Esophagus squamous epithelium (tissue), 5 donors: ENCODE measurements around the gene SH3GL2. TPM values are rescaled to one million over a fixed set of nuclear protein-coding genes. Genes with fewer than 3 reads are reported as not detected.

Source experiments
- DNase-seq: peaks from one replicate; lab custom pipeline; 2025; lab: John Stamatoyannopoulos, UW
- H3K27ac ChIP-seq, 4 donors: fragments of 200-600 bp; sonication (generic); one replicate each; pipeline ENCODE4 v1.5.1; 2016 to 2019; ENCODE audit warnings: mild to moderate bottlenecking in 1 of 4
- H3K27me3 ChIP-seq, 4 donors: fragments of 200-600 bp; sonication (generic); 1 replicate in 3 of 4; 2 replicates in 1 of 4; pipeline versions ENCODE4 v1.5.1 to v1.6.0; 2017 to 2021; ENCODE audit warnings: antibody characterized with exemption in 1 of 4
- H3K36me3 ChIP-seq, 3 donors: fragments of 200-600 bp; sonication (generic); one replicate each; pipeline ENCODE4 v1.5.1; 2016 to 2019
- H3K4me1 ChIP-seq, 3 donors: fragments of 200-600 bp; sonication (generic); one replicate each; pipeline ENCODE4 v1.5.1; 2017 to 2019
- H3K4me3 ChIP-seq, 4 donors: fragments of 200-600 bp; sonication (generic); 1 replicate in 3 of 4; 2 replicates in 1 of 4; pipeline ENCODE4 v1.5.1; 2016 to 2019; ENCODE audit warnings: mild to moderate bottlenecking in 2 of 4, moderate library complexity in 1 of 4
- H3K9me3 ChIP-seq, 3 donors: fragments of 200-600 bp; sonication (generic); one replicate each; pipeline ENCODE4 v1.5.1; 2016 to 2019
- CTCF ChIP-seq, 6 experiments: fragments of 450-650 bp in 4 of 6; fragments of 200-600 bp in 2 of 6; sonication (generic) in 2 of 6; IDR thresholded peaks; one replicate each; pipeline ENCODE4 v1.5.1; 2016 to 2019; ENCODE audit warnings: antibody characterized with exemption in 6 of 6, mild to moderate bottlenecking in 4 of 6, moderate library complexity in 4 of 6
- POLR2A ChIP-seq, 4 donors: fragments of 450-650 bp; IDR thresholded peaks; one replicate each; pipeline ENCODE4 v1.6.1; 2017; ENCODE audit warnings: antibody characterized with exemption in 4 of 4, mild to moderate bottlenecking in 4 of 4, moderate library complexity in 3 of 4
- WGBS, 2 donors: methylation state at CpG; one replicate each; pipeline ENCODE4 v1.1.5; 2018; 5-methylcytosine and 5-hydroxymethylcytosine counted together
- intact Hi-C: fragments of 100-400 bp; cut with DNase I; formaldehyde crosslinking; loops from one replicate; pipeline ENCODE4 v1.15.0; 2022
- total RNA-seq, 4 donors: library from RNA; depleted of rRNA; stranded (reverse); fragments of >200 nt; gene quantifications; one replicate each; pipeline ENCODE4 v1.1.0, GENCODE V29; 2016
- donor health status: DM: yes; HTN: yes; CAD: no.

SH3GL2 gene
- total RNA-seq, 4 donors from 2014 or later = 0.19 TPM; not detected in 3

- Histone ChIP-seq H3K27ac (no peak overlapping the region), H3K9me3 (no peaks in the 10 kb centered on the region), H3K36me3 (no peaks in the 10 kb centered on the region), H3K4me1 (no peaks in the 10 kb centered on the region), H3K27me3 (no peaks in the 10 kb centered on the region), H3K4me3 (no peak overlapping the region)
- no peak for TF ChIP-seq POLR2A (IDR thresholded peaks at IDR 0.05)
- TF ChIP-seq CTCF (IDR thresholded peaks at IDR 0.05) = no peak
- no peak for DNase-seq
- WGBS, 2 donors = 90 to 93% methylated on average over 5 of the region's 5 CpGs
- intact Hi-C loops = no loop called here
Observed at GRCh38 chr9:17589771-17590170, 10.9 kb downstream of the SH3GL2 start.

GRCh38 chr9:17594961-17595360 lies 16.1 kb downstream of the SH3GL2 start:
- TF ChIP-seq POLR2A (IDR thresholded peaks at IDR 0.05) = no peak
- no peak for TF ChIP-seq CTCF (IDR thresholded peaks at IDR 0.05)
- Histone ChIP-seq H3K36me3 (no peaks in the 10 kb centered on the region), H3K9me3 (no peaks in the 10 kb centered on the region), H3K27ac (no peak overlapping the region), H3K27me3 (no peaks in the 10 kb centered on the region), H3K4me1 (no peaks in the 10 kb centered on the region), H3K4me3 (no peak overlapping the region)
- WGBS, 2 donors = 84 to 89% methylated on average over 3 of the region's 3 CpGs
- DNase-seq = no peak
- intact Hi-C loops = no loop called here

GRCh38 chr9:17597977-17598376 lies 19.1 kb downstream of the SH3GL2 start:
- WGBS, 2 donors = 63 to 71% methylated on average over 3 of the region's 3 CpGs

GRCh38 chr9:17600962-17601593 lies 22.2 kb downstream of the SH3GL2 start:
- Histone ChIP-seq H3K9me3 (no peaks in the 10 kb centered on the region), H3K36me3 (no peaks in the 10 kb centered on the region), H3K4me1 (no peaks in the 10 kb centered on the region), H3K27me3 (no peaks in the 10 kb centered on the region), H3K4me3 (no peak overlapping the region), H3K27ac (no peak overlapping the region)
- 28 to 35% methylated on average over 5 of the region's 5 CpGs for WGBS, 2 donors
- DNase-seq = no peak
- intact Hi-C loops = no loop called here
- TF ChIP-seq POLR2A (IDR thresholded peaks at IDR 0.05) (no peak), CTCF (IDR thresholded peaks at IDR 0.05) (no peak)

More at GRCh38 chr9:17597977-17598376, 19.1 kb downstream of the SH3GL2 start:
- no peaks in the 10 kb centered on the region for H3K36me3 ChIP-seq
- H3K4me3 ChIP-seq = no peak overlapping the region
- H3K4me1 ChIP-seq = no peaks in the 10 kb centered on the region
- no peaks in the 10 kb centered on the region for H3K27me3 ChIP-seq
- TF ChIP-seq CTCF (IDR thresholded peaks at IDR 0.05) (no peak), POLR2A (IDR thresholded peaks at IDR 0.05) (no peak)
- H3K27ac ChIP-seq = no peak overlapping the region
- DNase-seq = no peak
- intact Hi-C loops = no loop called here
- no peaks in the 10 kb centered on the region for H3K9me3 ChIP-seq

GRCh38 chr9:17604556-17604955 lies 25.7 kb downstream of the SH3GL2 start:
- H3K4me1 ChIP-seq = no peaks in the 10 kb centered on the region
- no peak overlapping the region for H3K27ac ChIP-seq
- no peak overlapping the region for H3K4me3 ChIP-seq
- no peak for DNase-seq
- H3K9me3 ChIP-seq = no peaks in the 10 kb centered on the region
- no peaks in the 10 kb centered on the region for H3K27me3 ChIP-seq
- intact Hi-C loops = no loop called here
- no peak for TF ChIP-seq POLR2A (IDR thresholded peaks at IDR 0.05)
- TF ChIP-seq CTCF (IDR thresholded peaks at IDR 0.05) = no peak
- no peaks in the 10 kb centered on the region for H3K36me3 ChIP-seq
- 78 to 95% methylated on average over 4 to 5 of the region's 5 CpGs for WGBS, 2 donors
